Adipose tissue (tissue), 3 donors: Measurements from ENCODE around the gene CHFR. TPM values are rescaled to one million over a fixed set of nuclear protein-coding genes. Genes with fewer than 3 reads are reported as not detected.
"Not testable (repeated sequence)": the region's sequence is repeated elsewhere in the genome, so short reads cannot be mapped to it uniquely, and the experiment has no call there.

Experiments used
- H3K27ac ChIP-seq: one replicate; pipeline ENCODE4 v1.5.1; 2013; ENCODE audit warnings: low read depth, low read length
- WGBS, 3 donors: extraction: QIAGEN DNeasy Blood & Tissue Kit; methylation state at CpG; one replicate each; pipeline ENCODE4 v1.1.7; 2013; 5-methylcytosine and 5-hydroxymethylcytosine counted together
- polyA plus RNA-seq, 3 donors: library from polyadenylated mRNA; stranded (reverse); fragments of 200-250 nt; gene quantifications; one replicate each; pipeline ENCODE4 v1.2.3, GENCODE V29; 2013
- donor health status: healthy with polysubstance abuse.
- donor health status: Bipolar disorder and iron deficiency.
- donor health status: healthy.

The CHFR gene
- polyA plus RNA-seq, 3 donors = 12.8 to 21.0 (median 19.1) TPM

DNA sequence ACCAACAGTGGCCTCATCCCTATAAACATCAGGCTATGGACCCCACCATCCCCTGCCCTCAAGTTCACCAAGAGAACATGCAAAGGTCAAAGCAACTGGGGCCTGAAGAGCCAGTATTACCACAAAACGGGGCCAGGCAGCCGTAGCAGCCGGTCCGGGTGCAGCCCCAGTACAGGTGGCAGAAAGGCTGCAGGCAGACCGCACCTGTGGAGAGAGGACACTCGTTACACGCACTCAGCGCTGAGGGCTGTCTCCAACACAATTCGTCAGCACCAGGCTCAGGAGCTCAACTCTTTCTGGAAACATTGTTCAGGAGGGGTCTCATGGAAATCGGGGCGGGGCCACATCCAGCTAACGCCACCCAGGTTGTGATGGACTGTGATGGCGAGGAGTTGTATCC lies 38.9 kb downstream of the CHFR start:
- WGBS, 3 donors = 93 to 96% (median 95%) methylated on average over 13 of the region's 13 CpGs
- H3K27ac ChIP-seq = no peak overlapping the region

DNA sequence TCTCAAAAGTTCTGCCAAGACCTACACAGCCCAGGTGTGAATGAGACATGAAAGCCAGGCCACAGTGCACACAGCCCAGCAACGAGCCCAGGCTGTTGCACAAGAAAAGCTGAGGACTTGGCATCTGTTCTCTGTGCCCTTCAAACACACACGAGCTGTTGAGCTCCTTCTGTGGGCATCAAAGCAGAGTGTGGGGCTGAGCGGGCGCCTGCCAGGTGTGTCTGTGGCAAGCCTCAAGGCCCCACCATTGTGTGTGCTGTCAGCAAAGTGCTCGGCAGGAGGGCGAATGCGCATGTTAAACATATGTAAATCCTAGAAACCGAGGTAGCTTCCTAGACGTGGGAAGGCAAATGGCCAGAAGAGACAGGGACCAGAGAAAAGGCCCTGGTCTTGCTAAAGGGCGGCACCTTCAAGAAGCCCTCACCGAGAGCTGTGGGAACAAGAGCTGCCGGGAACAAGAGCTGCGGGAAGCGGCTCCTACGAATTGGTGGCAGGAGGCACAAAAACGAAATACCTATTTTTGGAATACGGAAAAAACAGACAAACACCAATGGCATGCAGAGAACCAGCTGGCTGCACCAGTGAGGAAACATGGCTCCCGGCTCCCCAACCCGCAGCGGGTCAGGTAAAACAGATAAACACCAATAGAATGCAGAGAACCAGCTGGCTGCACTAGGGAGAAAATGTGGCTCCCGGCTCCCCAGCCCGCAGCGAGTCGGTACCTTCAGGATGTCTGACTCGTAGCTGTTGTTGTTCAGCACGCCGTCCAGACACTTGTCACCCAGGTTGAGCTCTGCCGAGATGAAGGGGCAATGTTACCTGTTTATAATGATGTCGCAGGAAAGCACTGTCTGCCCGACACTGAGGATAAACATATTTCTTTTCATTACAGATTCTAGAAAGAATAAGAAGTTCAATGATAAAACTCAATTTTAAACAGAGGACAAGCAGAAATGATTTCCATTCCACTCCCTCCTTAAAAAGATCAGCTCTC lies 39.7 kb downstream of the CHFR start:
- 82 to 86% (median 85%) methylated on average over 30 of the region's 30 CpGs for whole genome bisulfite sequencing, 3 donors

DNA sequence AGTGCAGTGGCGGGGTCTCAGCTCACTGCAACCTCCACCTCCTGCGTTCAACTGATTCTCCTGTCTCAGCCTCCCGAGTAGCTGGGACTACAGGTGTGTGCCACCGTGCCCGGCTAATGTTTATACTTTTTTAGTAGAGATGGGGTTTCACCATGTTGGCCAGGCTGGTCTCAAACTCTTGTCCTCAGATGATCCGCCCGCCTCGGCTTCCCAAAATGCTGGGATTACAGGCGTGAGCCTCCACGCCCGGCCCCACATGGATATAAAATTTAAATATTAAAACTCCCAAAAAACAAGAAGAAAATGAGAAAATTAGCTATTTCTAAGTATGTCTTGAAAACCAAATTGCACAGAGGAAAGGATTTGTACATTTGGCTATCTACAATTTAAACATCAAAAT lies 42.7 kb downstream of the CHFR start:
- WGBS, 3 donors = 93 to 98% (median 94%) methylated on average over 11 of the region's 11 CpGs
- H3K27ac ChIP-seq = not testable (repeated sequence)

More for the DNA sequence above, 39.7 kb downstream of the CHFR start:
- no peak overlapping the region for H3K27ac ChIP-seq

DNA sequence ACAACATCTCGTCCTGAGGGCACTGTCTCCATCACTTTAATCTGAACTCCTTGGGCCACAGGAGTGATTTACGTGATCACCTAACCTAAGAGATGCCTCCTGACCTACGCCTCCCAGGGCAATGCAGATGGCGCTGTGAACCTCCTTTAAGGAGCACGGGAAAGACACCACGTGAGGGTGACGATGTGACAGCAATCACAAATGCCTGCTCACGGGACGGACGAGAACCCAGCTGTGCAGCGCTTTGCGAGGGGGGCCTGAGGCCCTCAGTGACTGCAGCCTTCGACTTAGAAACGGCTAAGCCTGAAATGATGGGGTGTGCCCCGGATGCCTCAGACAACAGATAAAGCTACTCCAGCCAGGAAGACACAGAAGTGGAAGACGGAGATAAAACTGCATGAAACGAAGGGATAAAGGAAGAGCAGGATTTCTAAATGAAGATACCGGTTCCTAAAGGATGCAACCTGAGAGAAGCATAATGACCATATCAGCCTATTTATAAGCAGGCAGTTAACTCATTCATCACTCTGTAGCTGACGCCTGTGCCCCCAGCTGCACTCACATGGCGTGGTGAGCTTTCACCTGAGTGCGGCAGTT lies 44.9 kb downstream of the CHFR start:
- H3K27ac ChIP-seq = no peak overlapping the region
- WGBS, 3 donors = 86 to 93% (median 86%) methylated on average over 21 of the region's 21 CpGs

DNA sequence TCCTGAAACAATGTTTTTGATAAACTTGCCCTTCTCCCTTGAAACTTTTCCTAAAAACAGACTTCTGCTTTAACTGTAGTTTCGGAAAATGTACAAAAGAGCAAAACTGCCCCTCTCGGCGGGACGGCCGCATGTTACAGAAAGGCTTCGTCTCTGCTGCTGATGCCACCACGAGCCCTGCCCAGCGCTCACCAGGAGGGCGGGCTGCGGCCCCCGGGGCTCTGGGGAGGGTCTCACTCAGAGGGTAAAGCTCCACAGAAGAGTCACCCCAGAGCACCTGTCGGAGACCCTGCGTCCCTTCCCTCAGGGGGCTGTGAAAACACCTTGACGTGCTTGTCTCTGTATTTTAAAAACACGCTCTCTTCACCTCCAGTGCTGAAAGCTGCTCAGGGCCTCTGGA lies 46.3 kb downstream of the CHFR start:
- no peak overlapping the region for H3K27ac ChIP-seq
- WGBS, 3 donors = 93 to 97% (median 94%) methylated on average over 15 of the region's 15 CpGs

DNA sequence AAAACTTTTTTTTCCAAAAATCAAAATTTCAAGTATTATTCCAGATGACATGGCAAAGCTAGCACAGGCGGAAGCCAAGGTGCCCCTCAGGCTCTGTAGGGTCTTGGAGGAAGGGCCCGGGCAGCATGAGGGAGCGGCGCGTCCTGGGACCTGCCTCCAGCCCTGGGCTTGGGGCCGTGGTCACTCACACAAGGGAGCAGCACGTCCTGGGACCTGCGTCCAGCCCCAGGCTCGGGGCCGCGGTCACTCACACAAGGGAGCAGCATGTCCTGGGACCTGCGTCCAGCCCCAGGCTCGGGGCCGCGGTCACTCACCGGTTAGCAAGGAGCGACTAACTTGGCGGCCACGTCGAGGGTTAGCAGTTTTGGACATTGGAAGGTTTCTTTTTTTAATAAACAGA lies 46.9 kb downstream of the CHFR start:
- 91 to 95% (median 94%) methylated on average over 20 of the region's 20 CpGs for WGBS, 3 donors
- H3K27ac ChIP-seq = no peak overlapping the region

DNA sequence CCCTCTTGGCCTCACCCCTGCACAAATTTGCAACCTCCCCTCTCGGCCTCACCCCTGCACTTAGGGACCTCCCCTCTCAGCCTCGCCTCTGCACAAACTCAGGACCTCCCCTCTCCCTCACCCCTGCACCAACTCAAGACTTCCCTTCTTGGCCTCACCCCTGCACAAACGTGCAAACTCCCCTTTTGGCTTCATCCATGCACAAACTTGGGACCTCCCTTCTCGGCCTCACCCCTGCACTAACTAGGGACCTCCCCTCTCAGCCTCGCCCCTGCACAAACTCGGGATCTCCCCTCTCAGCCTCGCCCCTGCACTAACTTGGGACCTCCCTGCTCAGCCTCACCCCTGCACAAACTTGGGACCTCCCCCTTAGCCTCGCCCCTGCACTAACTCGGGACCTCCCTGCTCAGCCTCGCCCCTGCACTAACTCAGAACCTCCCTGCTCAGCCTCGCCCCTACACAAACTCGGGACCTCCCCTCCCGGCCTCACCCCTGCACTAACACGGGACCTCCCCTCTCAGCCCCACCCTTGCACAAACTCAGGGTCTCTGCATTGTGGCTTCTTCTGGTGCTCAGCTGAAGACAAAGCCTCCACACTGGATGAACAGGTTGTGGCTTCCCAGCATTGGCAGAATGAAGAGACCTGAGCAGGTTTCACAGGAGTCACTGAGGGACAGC lies 47.7 kb downstream of the CHFR start:
- WGBS, 3 donors = 87 to 90% (median 90%) methylated on average over 14 of the region's 14 CpGs
- no peak overlapping the region for H3K27ac ChIP-seq

DNA sequence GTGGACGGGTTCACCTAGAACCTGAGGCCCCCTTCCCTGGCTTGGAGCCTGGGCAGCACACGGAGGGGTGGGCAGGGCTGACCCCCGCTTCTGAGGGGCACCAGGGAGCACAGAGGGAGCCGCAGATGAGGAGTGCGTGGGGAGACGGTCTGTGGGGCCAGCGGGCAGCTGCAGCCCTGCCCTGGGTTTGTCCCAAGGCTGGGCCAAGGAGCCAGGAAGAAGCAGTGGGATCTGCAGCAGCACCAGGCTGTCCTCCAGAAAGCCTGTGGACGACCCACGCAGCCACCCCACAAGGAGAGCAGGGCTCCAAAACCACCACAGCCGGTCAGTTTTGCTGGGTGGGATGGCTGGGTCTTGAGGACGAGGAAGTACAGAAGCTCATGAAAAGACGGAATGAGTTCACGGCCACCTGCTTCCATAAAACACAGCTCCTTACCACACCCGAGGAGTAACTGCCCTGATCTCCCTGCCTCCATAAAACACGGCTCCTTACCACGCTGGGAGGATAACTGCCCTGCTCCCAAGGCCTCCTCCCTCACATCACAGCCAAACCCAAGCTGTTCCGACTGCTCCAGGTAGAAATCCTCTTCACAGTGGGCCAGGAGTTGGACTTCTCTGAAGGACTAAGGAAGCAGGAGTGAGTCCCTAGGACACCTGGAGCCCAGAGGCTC lies 48.9 kb downstream of the CHFR start:
- no peak overlapping the region for H3K27ac ChIP-seq
- WGBS, 3 donors = 79 to 88% (median 81%) methylated on average over 15 to 17 of the region's 17 CpGs

DNA sequence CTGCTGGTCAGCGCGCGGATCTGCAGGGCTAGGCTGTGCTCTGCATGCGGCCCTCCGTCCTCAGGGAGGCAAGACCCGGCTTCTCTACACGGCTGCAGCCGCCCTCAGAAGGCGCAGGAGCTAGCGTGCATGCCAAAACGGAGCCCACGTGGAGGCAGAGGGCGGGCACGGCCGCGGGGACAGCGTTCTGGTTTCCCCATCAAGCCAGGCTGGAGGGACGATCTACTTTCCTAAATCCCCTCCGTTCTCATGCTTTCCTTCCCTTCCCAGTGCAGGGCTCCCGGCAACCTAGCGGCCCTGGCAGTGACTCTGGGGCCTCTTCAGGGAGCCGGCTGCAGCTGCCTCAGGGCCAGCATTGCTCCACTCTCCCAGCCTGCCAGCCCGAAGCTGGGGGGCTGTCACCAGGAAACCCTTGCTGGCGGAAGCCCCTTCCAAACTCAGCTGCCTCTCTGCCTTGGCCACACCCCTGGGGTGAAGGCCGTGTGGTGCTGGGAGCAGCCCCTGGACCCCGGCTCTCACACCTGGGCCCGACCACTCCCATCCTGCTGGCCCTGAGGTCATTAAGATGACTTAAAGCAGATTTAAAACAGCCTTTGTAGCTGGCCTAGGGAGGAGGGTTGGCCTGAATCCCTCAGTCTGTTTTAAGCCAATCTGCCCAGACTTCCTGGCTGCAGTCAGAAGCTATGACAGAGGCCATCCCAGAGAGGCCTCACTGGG lies 49.6 kb downstream of the CHFR start:
- WGBS, 3 donors = 48 to 73% (median 68%) methylated on average over 26 to 27 of the region's 27 CpGs
- H3K27ac ChIP-seq = no peak overlapping the region

DNA sequence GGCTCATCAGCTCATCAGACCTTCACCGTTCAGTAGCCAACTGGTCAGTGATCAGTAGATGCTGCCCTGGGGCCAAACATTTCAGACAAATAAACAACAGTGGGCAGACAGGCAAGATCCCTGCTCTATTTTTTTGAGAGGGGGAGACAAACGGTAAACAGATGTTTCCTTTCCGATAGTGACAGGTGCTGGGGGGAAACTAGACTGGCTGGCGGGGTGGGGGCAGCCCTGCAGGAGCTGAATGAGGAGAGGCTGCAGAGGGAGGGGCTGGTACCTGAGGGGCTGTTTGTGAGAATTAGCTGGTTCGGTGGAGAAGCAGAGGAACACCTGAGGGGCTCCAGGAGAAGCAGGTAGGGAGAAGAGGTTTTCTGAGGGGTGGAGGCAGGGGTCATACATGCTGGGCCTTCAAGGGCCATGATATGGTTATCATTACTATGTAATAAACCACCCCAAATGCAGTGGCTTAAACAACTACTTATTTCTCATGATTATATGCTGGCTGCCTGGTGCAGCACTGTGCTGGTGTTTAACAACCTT lies 50.5 kb downstream of the CHFR start:
- WGBS, 3 donors = 65 to 80% (median 72%) methylated on average over 5 of the region's 5 CpGs
- no peak overlapping the region for H3K27ac ChIP-seq

DNA sequence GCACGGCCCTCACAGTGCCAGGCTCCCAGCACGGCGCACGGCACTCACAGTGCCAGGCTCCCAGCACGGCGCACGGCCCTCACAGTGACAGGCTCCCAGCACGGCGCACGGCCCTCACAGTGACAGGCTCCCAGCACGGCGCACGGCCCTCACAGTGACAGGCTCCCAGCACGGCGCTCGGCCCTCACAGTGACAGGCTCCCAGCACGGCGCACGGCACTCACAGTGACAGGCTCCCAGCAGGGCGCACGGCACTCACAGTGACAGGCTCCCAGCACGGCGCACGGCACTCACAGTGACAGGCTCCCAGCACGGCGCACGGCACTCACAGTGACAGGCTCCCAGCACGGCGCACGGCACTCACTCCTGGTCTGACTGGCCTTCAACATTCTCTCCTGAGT lies 51.2 kb downstream of the CHFR start:
- H3K27ac ChIP-seq = not testable (repeated sequence)
- 87 to 92% (median 90%) methylated on average over 20 to 28 of the region's 30 CpGs for WGBS, 3 donors

DNA sequence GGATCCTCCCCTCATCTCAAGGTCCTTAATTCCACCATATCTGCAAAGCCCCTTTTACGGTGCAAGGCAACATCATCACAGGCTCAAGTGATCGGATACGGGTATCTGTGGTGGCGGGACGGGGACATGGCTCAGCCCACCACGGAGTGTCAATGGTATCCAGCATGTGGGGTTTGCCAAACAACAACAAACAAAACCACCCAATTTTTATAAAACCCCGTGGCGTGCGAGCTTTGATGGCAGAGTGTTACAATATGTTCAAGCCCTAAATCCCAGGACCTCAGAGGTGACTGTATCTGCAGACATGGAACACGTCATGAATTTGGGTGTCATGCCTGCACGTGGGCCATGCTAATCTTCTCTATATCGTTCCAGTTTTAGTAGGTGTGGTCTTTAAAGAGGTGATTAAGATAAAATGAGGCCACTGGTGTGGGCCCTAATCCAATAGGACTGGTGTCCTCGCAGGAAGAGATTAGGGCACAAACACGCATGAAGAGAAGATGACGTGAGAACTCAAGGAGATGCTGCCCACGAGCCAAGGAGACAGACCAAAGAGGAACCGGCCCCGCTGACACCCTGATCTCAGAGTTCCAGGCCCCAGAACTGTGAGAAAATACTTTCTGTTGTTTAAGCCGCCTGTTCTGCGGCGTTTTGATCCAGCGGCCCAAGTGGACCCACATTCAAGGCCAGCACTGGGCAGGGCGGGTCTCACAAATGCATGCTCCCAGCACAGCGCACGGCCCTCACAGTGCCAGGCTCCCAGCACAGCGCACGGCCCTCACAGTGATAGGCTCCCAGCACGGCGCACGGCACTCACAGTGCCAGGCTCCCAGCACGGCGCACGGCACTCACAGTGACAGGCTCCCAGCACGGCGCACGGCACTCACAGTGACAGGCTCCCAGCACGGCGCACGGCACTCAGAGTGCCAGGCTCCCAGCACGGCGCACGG lies 52.1 kb downstream of the CHFR start:
- WGBS, 3 donors = 92 to 93% (median 92%) methylated on average over 31 to 42 of the region's 42 CpGs
- no peak overlapping the region for H3K27ac ChIP-seq

DNA sequence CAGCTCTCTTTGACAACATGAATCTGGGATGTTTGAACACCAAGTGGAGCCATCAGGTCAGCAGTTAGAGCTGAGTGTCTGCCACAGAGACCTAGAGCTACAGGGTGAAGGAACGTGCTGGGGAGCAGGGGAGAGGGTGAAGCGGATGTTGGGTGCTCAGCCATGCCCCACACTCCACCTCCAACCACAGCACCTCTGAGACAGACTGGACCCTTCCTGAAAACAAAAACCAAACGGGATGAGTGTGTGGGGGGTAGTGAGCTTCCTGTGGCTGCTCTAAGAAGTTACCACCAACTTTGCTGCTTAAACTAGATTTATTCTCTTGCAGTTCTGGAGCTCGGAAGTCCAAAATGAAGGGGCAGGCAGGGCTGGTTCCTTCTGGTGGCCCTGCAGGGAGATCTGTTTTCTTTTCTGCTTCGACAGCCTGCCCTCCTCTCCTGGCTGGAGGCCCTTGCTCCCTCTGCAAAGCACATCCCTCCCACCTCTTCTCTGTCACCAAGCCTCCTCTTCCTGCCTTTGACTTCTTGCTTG lies 53.2 kb downstream of the CHFR start:
- H3K27ac ChIP-seq = no peak overlapping the region
- 71 to 78% (median 73%) methylated on average over 5 of the region's 5 CpGs for WGBS, 3 donors

DNA sequence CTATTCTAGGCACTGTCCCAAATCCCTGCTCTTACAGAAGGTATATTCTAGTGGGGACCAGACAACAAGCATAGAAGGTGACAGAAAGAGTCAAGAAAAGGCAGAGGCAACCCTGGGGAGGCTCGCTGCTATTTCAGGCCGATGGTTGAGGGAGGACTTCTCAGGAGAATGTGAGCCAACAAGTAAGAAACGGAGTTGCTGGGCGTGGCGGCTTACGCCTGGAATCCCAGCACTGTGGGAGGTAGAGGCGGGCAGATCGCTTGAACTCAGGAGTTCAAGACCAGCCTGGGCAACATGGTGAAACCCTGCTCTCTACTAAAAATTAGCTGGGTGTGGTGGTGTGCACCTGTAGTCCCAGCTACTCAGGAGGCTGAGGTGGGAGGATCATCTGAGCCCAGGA lies 54.1 kb downstream of the CHFR start:
- 90 to 95% (median 94%) methylated on average over 8 of the region's 8 CpGs for WGBS, 3 donors
- no peak overlapping the region for H3K27ac ChIP-seq

DNA sequence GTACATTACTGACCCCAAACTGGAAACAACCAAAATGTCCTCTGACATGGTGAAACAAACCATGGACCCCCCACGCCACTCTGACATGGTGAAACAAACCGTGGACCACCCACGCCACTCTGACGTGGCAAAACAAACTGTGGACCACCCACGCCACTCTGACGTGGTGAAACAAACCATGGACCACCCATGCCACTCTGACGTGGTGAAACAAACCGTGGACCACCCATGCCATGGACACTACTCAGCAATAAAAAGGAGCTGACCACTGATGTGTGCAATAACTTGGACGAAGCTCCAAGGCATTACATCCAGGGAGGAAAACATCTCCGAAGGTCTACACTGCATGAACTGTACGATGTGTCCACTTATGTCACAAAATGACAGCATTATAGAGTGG lies 55.6 kb downstream of the CHFR start:
- WGBS, 3 donors = 89 to 95% (median 90%) methylated on average over 11 of the region's 11 CpGs
- no peak overlapping the region for H3K27ac ChIP-seq

DNA sequence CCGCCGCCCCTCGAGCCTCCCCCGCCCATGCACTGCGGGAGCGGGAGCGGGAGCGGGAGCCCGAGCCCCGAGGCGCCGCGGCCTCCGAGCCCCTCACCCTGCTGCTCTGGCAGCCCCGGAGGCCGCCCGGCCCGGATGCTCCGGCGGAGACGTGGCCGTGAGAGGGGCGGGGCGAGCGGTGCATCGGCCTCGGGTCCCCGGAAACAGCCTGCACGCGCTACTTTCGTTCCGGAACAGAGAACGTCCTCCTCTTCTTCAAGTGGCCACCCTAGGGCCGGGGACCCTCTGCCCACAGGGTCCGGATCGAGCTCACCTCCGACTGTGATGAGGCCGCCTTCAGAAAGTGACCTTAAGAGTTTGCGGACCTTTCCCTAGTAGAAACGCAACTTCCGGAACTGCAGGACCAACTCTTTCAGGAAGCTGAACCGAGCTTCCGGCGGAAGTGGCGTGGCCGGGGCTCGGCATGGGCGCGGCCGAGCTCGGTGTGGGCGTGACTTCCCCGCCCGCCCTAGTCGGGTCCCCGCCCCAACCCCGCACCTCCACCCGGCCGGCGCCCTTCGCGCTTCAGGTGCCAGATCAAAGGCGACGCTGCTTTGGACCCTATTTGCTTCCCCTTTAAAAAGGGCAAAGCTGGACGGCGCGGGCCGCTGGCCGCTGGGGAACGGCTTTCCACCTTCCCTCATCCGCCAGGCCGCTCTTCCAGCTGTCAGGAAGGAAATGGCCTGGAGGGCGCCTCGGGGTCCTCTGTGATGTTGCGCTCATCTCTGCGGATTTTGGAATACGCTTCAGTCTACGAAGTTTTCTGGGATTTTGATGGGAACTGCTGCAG lies 58.5 kb downstream of the CHFR start, which contains the start of gene GOLGA3:
TSS of gene GOLGA3 (minus strand) at position 164 of the 829 bp plus-strand sequence. CDS start 6,741 bp downstream, outside the sequence.
- H3K27ac ChIP-seq = peak within 1 kb of the TSS; percentile 63
- 1 to 5% (median 2%) methylated on average over 54 to 78 of the region's 78 CpGs for WGBS, 3 donors
